HEK293T (cell line): Measurements from ENCODE around the gene GABPB1.

Experiments used
- BHLHE40 ChIP-seq: fragments of 450-650 bp; IDR thresholded peaks from 2 replicates; pipeline ENCODE4 v1.6.1; 2016; ENCODE audit warnings: mild to moderate bottlenecking, moderate library complexity, borderline replicate concordance
- ELF4 ChIP-seq: fragments of 450-650 bp; IDR thresholded peaks from 2 replicates; pipeline ENCODE4 v1.6.1; 2017; ENCODE audit warnings: antibody characterized with exemption
- FOXA1 ChIP-seq: fragments of 450-650 bp; IDR thresholded peaks from 2 replicates; pipeline ENCODE4 v1.6.1; 2016; ENCODE audit warnings: mild to moderate bottlenecking
- FOXK2 ChIP-seq: fragments of 450-650 bp; IDR thresholded peaks from 2 replicates; pipeline ENCODE4 v1.6.1; 2016; ENCODE audit warnings: mild to moderate bottlenecking
- FOXM1 ChIP-seq: fragments of 450-650 bp; IDR thresholded peaks from 2 replicates; pipeline ENCODE4 v1.6.1; 2017; ENCODE audit warnings: mild to moderate bottlenecking, borderline replicate concordance
- HDGF ChIP-seq: fragments of 450-650 bp; IDR thresholded peaks from 2 replicates; pipeline ENCODE4 v1.6.1; 2017; ENCODE audit warnings: antibody characterized with exemption, borderline replicate concordance
- NFRKB ChIP-seq: fragments of 450-650 bp; IDR thresholded peaks from 2 replicates; pipeline ENCODE4 v1.6.1; 2016; ENCODE audit warnings: mild to moderate bottlenecking, moderate library complexity
- PKNOX1 ChIP-seq: fragments of 450-650 bp; IDR thresholded peaks from 2 replicates; pipeline ENCODE4 v1.6.1; 2016
- SP1 ChIP-seq: fragments of 450-650 bp; IDR thresholded peaks from 2 replicates; pipeline ENCODE4 v1.6.1; 2017
- SUZ12 ChIP-seq: fragments of 450-650 bp; IDR thresholded peaks from 2 replicates; pipeline ENCODE4 v1.6.1; 2016; ENCODE audit warnings: mild to moderate bottlenecking

- TF ChIP-seq FOXA1 (no peak), BHLHE40 (no peak), PKNOX1 (no peak), ELF4 (no peak), FOXM1 (no peak), HDGF (no peak), FOXK2 (no peak), SUZ12 (no peak), NFRKB (no peak), SP1 (no peak)
Observed at GRCh38 chr15:50265620-50266019, 89.4 kb downstream of the GABPB1 start, which contains the start of gene HDC.
